Stomach (tissue), 9 donors: Measurements from ENCODE around the gene SCAI. TPM values are rescaled to one million over a fixed set of nuclear protein-coding genes. Genes with fewer than 3 reads are reported as not detected.
"Not testable (repeated sequence)": the region's sequence is repeated elsewhere in the genome, so short reads cannot be mapped to it uniquely, and the experiment has no call there.

Source experiments
- DNase-seq, 2 donors: peaks; one replicate each; pipeline versions ENCODE4 v3.0.0 to v3.0.0-alpha.2; 2013 to 2019
- H3K27ac ChIP-seq, 5 donors: fragments of 200-600 bp in 4 of 5; sonication (generic) in 4 of 5; one replicate each; pipeline ENCODE4 v1.5.1; 2013 to 2019; ENCODE audit warnings: mild to moderate bottlenecking in 1 of 5, moderate library complexity in 1 of 5
- H3K27me3 ChIP-seq, 3 donors: fragments of 200-600 bp; sonication (generic); one replicate each; pipeline ENCODE4 v1.5.1; 2017 to 2019; ENCODE audit warnings: mixed run types in 1 of 3
- H3K36me3 ChIP-seq, 4 donors: fragments of 200-600 bp; sonication (generic); 1 replicate in 3 of 4; 2 replicates in 1 of 4; pipeline ENCODE4 v1.5.1; 2016 to 2019
- H3K4me1 ChIP-seq, 4 donors: fragments of 200-600 bp; sonication (generic); one replicate each; pipeline ENCODE4 v1.5.1; 2016 to 2019
- H3K4me3 ChIP-seq, 4 donors: fragments of 200-600 bp; sonication (generic) in 3 of 4; one replicate each; pipeline ENCODE4 v1.5.1; 2016 to 2019; ENCODE audit warnings: mild to moderate bottlenecking in 1 of 4
- H3K9me3 ChIP-seq, 4 donors: fragments of 200-600 bp; sonication (generic); one replicate each; pipeline ENCODE4 v1.5.1; 2016 to 2019
- EP300 ChIP-seq: sonication (generic); formaldehyde crosslinking; IDR thresholded peaks from one replicate; pipeline ENCODE4 v1.6.1; 2017; ENCODE audit warnings: antibody characterized with exemption
- POLR2A ChIP-seq, 4 donors: fragments of 450-650 bp; IDR thresholded peaks; one replicate each; pipeline ENCODE4 v1.6.1; 2016; ENCODE audit warnings: antibody characterized with exemption in 4 of 4, control low read depth in 2 of 4, mild to moderate bottlenecking in 1 of 4, moderate library complexity in 1 of 4
- POLR2AphosphoS5 ChIP-seq, 3 donors: sonication (generic); formaldehyde crosslinking; IDR thresholded peaks; one replicate each; pipeline ENCODE4 v1.6.1; 2016; ENCODE audit warnings: antibody characterized with exemption in 3 of 3
- WGBS, 5 donors: extraction: QIAGEN DNeasy Blood & Tissue Kit in 3 of 5; methylation state at CpG; one replicate each; pipeline versions ENCODE4 v1.1.5 to v1.1.7; 2013 to 2018; 5-methylcytosine and 5-hydroxymethylcytosine counted together
- intact Hi-C: fragments of 100-400 bp; cut with DNase I; formaldehyde crosslinking; loops from one replicate; pipeline ENCODE4 v1.15.1; 2023; ENCODE audit warnings: low total_unique reads
- polyA plus RNA-seq, 3 donors: library from polyadenylated mRNA; stranded (reverse); fragments of 200-250 nt; gene quantifications; one replicate each; pipeline ENCODE4 v1.2.3, GENCODE V29; 2013
- total RNA-seq, 5 donors: library from RNA; depleted of rRNA; stranded (reverse); fragments of >200 nt; gene quantifications; one replicate each; pipeline versions ENCODE4 v1.1.0 to v1.2.3, GENCODE V29; 2014 to 2016
- TF ChIP-seq, protein P1 (sequence below), 7 experiments: fragments of 450-650 bp in 4 of 7; fragments of 200-600 bp in 3 of 7; sonication (generic) in 3 of 7; IDR thresholded peaks; one replicate each; pipeline ENCODE4 v1.5.1; 2016 to 2019; ENCODE audit warnings: antibody characterized with exemption in 7 of 7, control low read depth in 2 of 7, mild to moderate bottlenecking in 1 of 7
- donor health status: healthy with polysubstance abuse.
- donor health status: Bipolar disorder and iron deficiency.
- donor health status: healthy.

SCAI gene
- total and polyA plus RNA-seq, 8 donors = 0.46 to 21.0 (median 3.1) TPM

DNA sequence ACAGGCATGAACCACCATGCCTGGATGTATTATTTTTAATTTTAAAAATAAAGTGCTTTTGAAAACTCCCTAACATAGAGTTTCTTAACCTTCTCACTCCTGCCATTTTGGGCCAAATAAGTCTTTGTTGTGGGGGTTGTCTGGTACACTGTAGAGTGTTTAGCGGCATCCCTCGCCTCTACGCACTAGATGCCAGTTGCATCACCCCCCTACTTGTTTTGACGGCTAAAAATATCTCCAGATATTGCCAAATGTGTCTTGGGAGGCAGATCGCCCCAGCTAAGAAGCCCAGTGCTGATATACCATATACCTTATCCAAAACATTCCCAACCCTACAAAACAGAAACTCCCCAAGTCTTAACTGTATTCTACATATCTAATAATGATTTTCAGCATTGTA, 54.6 kb downstream of the SCAI start:
- Histone ChIP-seq H3K4me1 (no peaks in the 10 kb centered on the region), H3K4me3 (no peak overlapping the region), H3K9me3 (no peaks in the 10 kb centered on the region), H3K27ac (no peak overlapping the region), H3K27me3 (no peaks in the 10 kb centered on the region), H3K36me3 (no peaks in the 10 kb centered on the region)
- intact Hi-C loops = no loop called here
- 87 to 99% (median 94%) methylated on average over 5 of the region's 5 CpGs for WGBS, 5 donors
- DNase-seq = no peak
- TF ChIP-seq POLR2A (IDR thresholded peaks at IDR 0.05) (no peak), EP300 (no peak), POLR2AphosphoS5 (IDR thresholded peaks at IDR 0.05) (no peak)
- TF ChIP-seq, protein P1, sequence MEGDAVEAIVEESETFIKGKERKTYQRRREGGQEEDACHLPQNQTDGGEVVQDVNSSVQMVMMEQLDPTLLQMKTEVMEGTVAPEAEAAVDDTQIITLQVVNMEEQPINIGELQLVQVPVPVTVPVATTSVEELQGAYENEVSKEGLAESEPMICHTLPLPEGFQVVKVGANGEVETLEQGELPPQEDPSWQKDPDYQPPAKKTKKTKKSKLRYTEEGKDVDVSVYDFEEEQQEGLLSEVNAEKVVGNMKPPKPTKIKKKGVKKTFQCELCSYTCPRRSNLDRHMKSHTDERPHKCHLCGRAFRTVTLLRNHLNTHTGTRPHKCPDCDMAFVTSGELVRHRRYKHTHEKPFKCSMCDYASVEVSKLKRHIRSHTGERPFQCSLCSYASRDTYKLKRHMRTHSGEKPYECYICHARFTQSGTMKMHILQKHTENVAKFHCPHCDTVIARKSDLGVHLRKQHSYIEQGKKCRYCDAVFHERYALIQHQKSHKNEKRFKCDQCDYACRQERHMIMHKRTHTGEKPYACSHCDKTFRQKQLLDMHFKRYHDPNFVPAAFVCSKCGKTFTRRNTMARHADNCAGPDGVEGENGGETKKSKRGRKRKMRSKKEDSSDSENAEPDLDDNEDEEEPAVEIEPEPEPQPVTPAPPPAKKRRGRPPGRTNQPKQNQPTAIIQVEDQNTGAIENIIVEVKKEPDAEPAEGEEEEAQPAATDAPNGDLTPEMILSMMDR (IDR thresholded peaks at IDR 0.05) = no peak

DNA sequence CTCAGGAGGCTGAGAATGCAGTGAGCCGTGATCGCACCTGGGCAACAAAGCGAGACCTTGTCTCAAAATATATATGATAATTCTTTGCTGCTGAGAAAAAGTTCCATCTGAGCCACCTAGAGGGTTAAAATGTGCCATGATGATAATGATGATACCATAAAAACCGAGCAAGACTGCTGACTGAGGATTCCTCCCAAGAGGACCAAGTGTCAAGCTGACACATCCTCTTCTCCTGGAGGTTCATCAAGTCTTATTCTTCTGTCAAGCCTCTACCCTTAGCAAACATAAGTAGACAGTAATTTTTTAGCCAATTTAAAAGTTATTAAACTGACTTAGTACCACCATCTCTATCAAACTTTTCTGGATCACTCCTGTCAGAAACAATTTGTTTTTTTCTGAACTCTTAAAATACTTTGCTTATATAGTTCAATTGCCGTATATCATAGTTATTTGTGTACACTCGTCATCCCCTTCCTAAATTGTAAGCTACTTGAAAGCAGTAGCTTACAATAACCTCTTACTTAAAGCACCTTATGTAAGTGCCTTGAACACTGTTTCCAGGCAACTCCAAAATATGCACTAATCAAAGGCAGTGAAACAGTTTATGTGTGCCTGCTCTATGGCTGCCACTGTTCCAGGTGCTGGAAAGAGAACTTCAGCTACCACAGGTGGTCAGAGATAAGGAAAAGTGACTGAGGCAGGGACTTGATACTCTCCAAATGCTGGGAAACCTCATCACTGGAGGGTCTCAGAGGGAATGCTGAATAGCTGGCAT, 57.4 kb downstream of the SCAI start:
- Histone ChIP-seq H3K27me3 (no peaks in the 10 kb centered on the region), H3K27ac (no peak overlapping the region), H3K4me3 (no peak overlapping the region), H3K9me3 (peaks cover 0 to 14% (median 7%) of the 10 kb centered on the region in 4 donors), H3K36me3 (no peaks in the 10 kb centered on the region), H3K4me1 (no peaks in the 10 kb centered on the region)
- TF ChIP-seq, protein P1 (IDR thresholded peaks at IDR 0.05) = no peak
- TF ChIP-seq POLR2AphosphoS5 (IDR thresholded peaks at IDR 0.05) (no peak), POLR2A (IDR thresholded peaks at IDR 0.05) (no peak), EP300 (no peak)
- peak in 1 of 2 donors; percentile 36 for DNase-seq
- intact Hi-C loops = no loop called here
- 81 to 87% (median 83%) methylated on average over 6 of the region's 6 CpGs for WGBS, 5 donors

DNA sequence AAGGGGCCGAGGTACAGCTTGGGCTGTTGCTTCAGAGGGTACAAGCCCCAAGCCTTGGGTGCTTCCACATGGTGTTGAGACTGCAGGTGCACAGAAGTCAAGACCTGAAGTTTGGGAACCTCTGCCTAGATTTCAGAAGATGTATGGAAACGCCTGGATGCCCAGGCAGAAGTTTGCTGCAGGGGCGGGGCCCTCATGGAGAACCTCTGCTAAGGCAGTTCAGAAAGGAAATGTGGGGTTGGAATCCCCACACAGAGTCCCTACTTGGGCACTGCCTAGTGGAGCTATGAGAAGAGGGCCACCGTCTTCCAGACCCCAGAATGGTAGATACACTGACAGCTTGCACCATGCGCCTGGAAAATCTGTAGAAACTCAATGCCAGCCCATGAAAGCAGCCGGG, 61.1 kb downstream of the SCAI start:
- whole genome bisulfite sequencing, 5 donors = 80 to 98% (median 85%) methylated on average over 6 of the region's 6 CpGs

DNA sequence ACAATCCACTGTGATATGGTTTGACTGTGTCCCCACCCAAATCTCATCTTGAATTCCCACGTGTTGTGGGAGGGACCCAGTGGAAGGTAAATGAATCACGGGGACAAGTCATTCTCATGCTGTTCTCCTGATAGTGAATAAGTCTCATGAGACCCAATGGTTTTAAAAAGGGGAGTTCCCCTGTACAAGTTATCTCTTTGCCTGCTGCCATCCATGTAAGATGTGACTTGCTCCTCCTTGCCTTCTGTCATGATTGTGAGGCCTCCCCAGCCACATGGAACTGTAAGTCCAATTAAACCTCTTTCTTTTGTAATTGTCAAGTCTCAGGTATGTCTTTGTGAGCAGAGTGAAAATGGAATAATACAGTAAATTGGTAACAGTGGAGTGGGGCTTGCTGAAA, 62.5 kb downstream of the SCAI start:
- H3K27ac ChIP-seq, H3K36me3 ChIP-seq, DNase-seq, H3K4me1 ChIP-seq, H3K27me3 ChIP-seq, H3K4me3 ChIP-seq, intact Hi-C loops: not testable (repeated sequence)
- H3K9me3 ChIP-seq = peaks cover 0 to 14% (median 7%) of the 10 kb centered on the region in 4 donors
- WGBS, 5 donors = 82 to 91% (median 87%) methylated on average over 2 of the region's 2 CpGs

More for the DNA sequence above, 61.1 kb downstream of the SCAI start:
- H3K36me3 ChIP-seq, DNase-seq, H3K4me3 ChIP-seq, H3K4me1 ChIP-seq, H3K27ac ChIP-seq, H3K27me3 ChIP-seq, intact Hi-C loops: not testable (repeated sequence)
- peaks cover 0 to 14% (median 7%) of the 10 kb centered on the region in 4 donors for H3K9me3 ChIP-seq

DNA sequence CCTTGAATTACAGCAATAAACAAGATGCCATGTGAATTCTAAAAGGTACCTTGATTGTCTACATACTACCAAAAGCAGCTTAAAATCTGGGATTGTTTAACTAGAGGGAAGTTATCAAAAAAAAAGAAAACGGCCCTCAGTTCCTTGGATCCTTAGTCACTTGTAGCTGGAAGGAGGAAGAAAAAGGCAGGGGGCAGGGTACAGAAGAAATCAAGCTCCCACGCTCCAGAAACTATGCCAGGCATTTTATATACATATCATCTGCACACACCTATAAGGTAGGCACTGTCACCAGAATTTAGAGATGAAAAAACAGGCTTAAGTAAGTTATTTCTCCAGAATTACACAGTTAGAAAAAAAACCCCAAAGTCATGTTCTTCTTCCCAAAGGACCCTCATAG, 63.4 kb downstream of the SCAI start:
- Histone ChIP-seq H3K27ac (no peak overlapping the region), H3K36me3 (no peaks in the 10 kb centered on the region), H3K4me1 (no peaks in the 10 kb centered on the region), H3K9me3 (peaks cover 0 to 14% (median 7%) of the 10 kb centered on the region in 4 donors), H3K27me3 (no peaks in the 10 kb centered on the region), H3K4me3 (no peak overlapping the region)
- TF ChIP-seq, protein P1 (IDR thresholded peaks at IDR 0.05) = no peak
- TF ChIP-seq EP300 (no peak), POLR2A (IDR thresholded peaks at IDR 0.05) (no peak), POLR2AphosphoS5 (IDR thresholded peaks at IDR 0.05) (no peak)
- 70 to 81% (median 75%) methylated on average over 2 of the region's 2 CpGs for WGBS, 5 donors
- intact Hi-C loops = no loop called here
- no peak for DNase-seq
